Measurements from ENCODE around the gene GLT8D2.

GLT8D2 gene

DNA sequence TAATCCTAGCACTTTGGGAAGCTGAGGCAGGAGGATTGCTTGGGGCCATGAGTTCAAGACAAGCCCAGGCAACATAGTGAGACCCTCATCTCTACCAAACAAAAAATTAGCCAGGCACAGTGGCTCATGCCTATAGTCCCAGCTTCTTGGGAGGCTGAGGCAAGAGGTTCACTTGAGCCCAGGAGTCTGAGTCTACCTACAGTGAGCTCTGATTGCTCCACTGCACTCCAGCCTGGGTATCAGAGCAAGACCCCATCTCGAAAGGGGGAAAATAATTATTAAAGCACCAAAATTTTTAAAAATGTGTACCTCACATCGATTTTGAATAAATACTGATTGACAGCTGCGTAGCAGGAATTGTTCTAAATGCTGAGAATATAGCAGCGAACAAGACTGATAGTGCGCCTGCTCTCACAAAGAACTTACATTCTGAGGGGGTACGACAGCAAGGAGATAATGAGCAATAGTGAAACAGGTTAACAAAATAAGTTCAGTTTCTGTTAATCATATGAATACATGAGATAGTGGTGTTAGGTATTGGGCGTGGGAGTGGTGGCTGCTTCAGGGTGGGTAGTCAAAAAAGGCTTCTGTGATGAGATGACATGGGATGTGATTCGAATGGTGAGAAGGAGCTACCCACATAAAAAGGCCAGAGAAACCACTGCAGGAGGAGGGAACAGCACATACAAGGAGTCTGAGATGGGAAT, 33.9 kb upstream of the GLT8D2 start:
- no peak overlapping the region for H3K4me2 ChIP-seq (ENCODE audit: low read depth, low read length, poor library complexity, severe bottlenecking)
- no peak overlapping the region for H3K27ac ChIP-seq (ENCODE audit: low read depth, low read length)
- no peaks in the 10 kb centered on the region for H3K9me3 ChIP-seq (ENCODE audit: insufficient read depth, low read length)
- no peaks in the 10 kb centered on the region for H3K9me2 ChIP-seq (replicated peaks; ENCODE audit: insufficient read depth, low read length)
- no peak overlapping the region for H3K9ac ChIP-seq (ENCODE audit: low read length)
- H3K27me3 ChIP-seq (ENCODE audit: low read length), result no peaks in the 10 kb centered on the region
- H2AFZ ChIP-seq (ENCODE audit: low read depth, low read length, severe bottlenecking), result no peak overlapping the region
- no peaks in the 10 kb centered on the region for H4K20me1 ChIP-seq (ENCODE audit: low read depth, low read length)
- no peaks in the 10 kb centered on the region; the same call in 1 of the 2 replicates for H3K36me3 ChIP-seq (ENCODE audit: low read length)
- TF ChIP-seq, protein P1, sequence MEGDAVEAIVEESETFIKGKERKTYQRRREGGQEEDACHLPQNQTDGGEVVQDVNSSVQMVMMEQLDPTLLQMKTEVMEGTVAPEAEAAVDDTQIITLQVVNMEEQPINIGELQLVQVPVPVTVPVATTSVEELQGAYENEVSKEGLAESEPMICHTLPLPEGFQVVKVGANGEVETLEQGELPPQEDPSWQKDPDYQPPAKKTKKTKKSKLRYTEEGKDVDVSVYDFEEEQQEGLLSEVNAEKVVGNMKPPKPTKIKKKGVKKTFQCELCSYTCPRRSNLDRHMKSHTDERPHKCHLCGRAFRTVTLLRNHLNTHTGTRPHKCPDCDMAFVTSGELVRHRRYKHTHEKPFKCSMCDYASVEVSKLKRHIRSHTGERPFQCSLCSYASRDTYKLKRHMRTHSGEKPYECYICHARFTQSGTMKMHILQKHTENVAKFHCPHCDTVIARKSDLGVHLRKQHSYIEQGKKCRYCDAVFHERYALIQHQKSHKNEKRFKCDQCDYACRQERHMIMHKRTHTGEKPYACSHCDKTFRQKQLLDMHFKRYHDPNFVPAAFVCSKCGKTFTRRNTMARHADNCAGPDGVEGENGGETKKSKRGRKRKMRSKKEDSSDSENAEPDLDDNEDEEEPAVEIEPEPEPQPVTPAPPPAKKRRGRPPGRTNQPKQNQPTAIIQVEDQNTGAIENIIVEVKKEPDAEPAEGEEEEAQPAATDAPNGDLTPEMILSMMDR (IDR thresholded peaks at IDR 0.05; ENCODE audit: insufficient read depth, low read length, poor library complexity, severe bottlenecking), result no peak
- no peak for TF ChIP-seq EZH2phosphoT487 (conservative IDR thresholded peaks at IDR 0.05; ENCODE audit: low read length)
- no peaks in the 10 kb centered on the region; the same call in 1 of the 2 replicates for H3K79me2 ChIP-seq (ENCODE audit: insufficient read depth, low read length)
- no peaks in the 10 kb centered on the region for H3F3A ChIP-seq (ENCODE audit: insufficient read depth)
- no peak overlapping the region for H3K4me3 ChIP-seq (ENCODE audit: insufficient read depth, low read length, poor library complexity, severe bottlenecking)

DNA sequence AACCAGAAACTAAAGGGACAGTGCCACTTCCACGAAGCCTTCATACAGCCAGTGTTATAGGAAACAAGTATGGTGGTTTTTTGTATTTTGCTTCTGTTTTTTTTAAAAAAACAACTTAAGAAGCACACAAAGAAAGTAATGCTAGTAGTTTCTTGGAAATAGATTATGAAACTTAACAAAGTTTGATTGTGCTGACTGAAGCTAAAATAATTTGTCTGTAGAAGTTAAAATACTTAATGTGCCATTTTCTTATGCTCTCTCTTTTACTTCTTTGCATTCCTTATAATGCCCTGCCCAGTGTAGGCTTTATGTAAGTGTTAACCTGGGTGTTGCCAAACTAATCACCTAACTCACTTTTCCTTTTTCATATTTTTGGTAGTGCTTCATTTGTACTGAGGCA, 30.8 kb upstream of the GLT8D2 start:
- H3K27ac ChIP-seq (ENCODE audit: low read depth, low read length), result no peak overlapping the region
- no peak for TF ChIP-seq EZH2phosphoT487 (conservative IDR thresholded peaks at IDR 0.05; ENCODE audit: low read length)
- TF ChIP-seq, protein P1 (IDR thresholded peaks at IDR 0.05; ENCODE audit: insufficient read depth, low read length, poor library complexity, severe bottlenecking), result no peak
- H3K9ac ChIP-seq (ENCODE audit: low read length), result no peak overlapping the region
- H3F3A ChIP-seq (ENCODE audit: insufficient read depth), result no peaks in the 10 kb centered on the region
- H3K79me2 ChIP-seq (ENCODE audit: insufficient read depth, low read length), result no peaks in the 10 kb centered on the region; the same call in 1 of the 2 replicates
- no peak overlapping the region for H3K4me2 ChIP-seq (ENCODE audit: low read depth, low read length, poor library complexity, severe bottlenecking)
- no peaks in the 10 kb centered on the region for H3K27me3 ChIP-seq (ENCODE audit: low read length)
- H3K36me3 ChIP-seq (ENCODE audit: low read length), result no peaks in the 10 kb centered on the region
- no peak overlapping the region for H3K4me3 ChIP-seq (ENCODE audit: insufficient read depth, low read length, poor library complexity, severe bottlenecking)
- no peak overlapping the region for H2AFZ ChIP-seq (ENCODE audit: low read depth, low read length, severe bottlenecking)
- no peaks in the 10 kb centered on the region for H4K20me1 ChIP-seq (ENCODE audit: low read depth, low read length)
- H3K9me3 ChIP-seq (ENCODE audit: insufficient read depth, low read length), result no peaks in the 10 kb centered on the region
- H3K9me2 ChIP-seq (replicated peaks; ENCODE audit: insufficient read depth, low read length), result no peaks in the 10 kb centered on the region

DNA sequence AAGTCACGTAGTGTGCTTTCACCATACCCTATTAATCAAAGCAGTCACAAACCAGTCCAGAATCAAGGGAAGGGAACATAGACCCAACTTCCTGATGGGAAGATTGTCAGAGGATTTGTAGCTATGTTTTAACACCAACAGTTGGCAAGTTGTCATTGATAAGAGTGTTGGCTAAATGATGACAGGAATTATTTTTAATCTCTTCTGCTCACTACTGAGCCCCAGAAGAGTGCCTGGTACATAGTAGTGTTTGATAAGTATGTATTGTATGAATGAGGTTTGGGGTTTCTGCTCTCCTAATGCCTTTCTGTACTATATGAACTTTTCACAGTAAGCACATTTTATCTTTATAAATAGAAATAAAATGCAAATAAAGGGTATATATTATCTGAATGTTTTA, 29.0 kb upstream of the GLT8D2 start:
- H4K20me1 ChIP-seq (ENCODE audit: low read depth, low read length), result no peaks in the 10 kb centered on the region
- H3K27me3 ChIP-seq (ENCODE audit: low read length), result no peaks in the 10 kb centered on the region
- no peaks in the 10 kb centered on the region for H3K9me3 ChIP-seq (ENCODE audit: insufficient read depth, low read length)
- no peaks in the 10 kb centered on the region; the same call in 1 of the 2 replicates for H3K79me2 ChIP-seq (ENCODE audit: insufficient read depth, low read length)
- H3K4me3 ChIP-seq (ENCODE audit: insufficient read depth, low read length, poor library complexity, severe bottlenecking), result no peak overlapping the region
- no peak overlapping the region for H3K4me2 ChIP-seq (ENCODE audit: low read depth, low read length, poor library complexity, severe bottlenecking)
- no peak overlapping the region for H3K27ac ChIP-seq (ENCODE audit: low read depth, low read length)
- H2AFZ ChIP-seq (ENCODE audit: low read depth, low read length, severe bottlenecking), result no peak overlapping the region
- H3F3A ChIP-seq (ENCODE audit: insufficient read depth), result no peaks in the 10 kb centered on the region
- H3K9me2 ChIP-seq (replicated peaks; ENCODE audit: insufficient read depth, low read length), result no peaks in the 10 kb centered on the region
- no peaks in the 10 kb centered on the region for H3K36me3 ChIP-seq (ENCODE audit: low read length)
- TF ChIP-seq EZH2phosphoT487 (conservative IDR thresholded peaks at IDR 0.05; ENCODE audit: low read length), result no peak
- TF ChIP-seq, protein P1 (IDR thresholded peaks at IDR 0.05; ENCODE audit: insufficient read depth, low read length, poor library complexity, severe bottlenecking), result no peak
- H3K9ac ChIP-seq (ENCODE audit: low read length), result no peak overlapping the region
